Tibial artery (tissue), 4 donors: ENCODE measurements around the gene MAFB.

Experiments
- DNase-seq, 2 donors: peaks; one replicate each; pipeline ENCODE4 v3.0.0-alpha.2; 2019
- H3K27ac ChIP-seq, 2 donors: fragments of 200-600 bp; sonication (generic) in 1 of 2; 1 replicate in 1 of 2; 2 replicates in 1 of 2; pipeline ENCODE4 v1.5.1; 2018 to 2019; ENCODE audit warnings: mild to moderate bottlenecking in 1 of 2
- H3K27me3 ChIP-seq, 2 donors: fragments of 200-600 bp; sonication (generic) in 1 of 2; one replicate each; pipeline versions ENCODE4 v1.5.1 to v1.6.0; 2016 to 2019
- H3K36me3 ChIP-seq, 3 donors: fragments of 200-600 bp; sonication (generic) in 2 of 3; one replicate each; pipeline ENCODE4 v1.5.1; 2016 to 2019; ENCODE audit warnings: mild to moderate bottlenecking in 2 of 3
- H3K4me1 ChIP-seq, 4 donors: fragments of 200-600 bp; sonication (generic) in 2 of 4; 1 replicate in 3 of 4; 2 replicates in 1 of 4; pipeline ENCODE4 v1.5.1; 2016 to 2019
- H3K4me3 ChIP-seq, 2 donors: fragments of 200-600 bp; sonication (generic) in 1 of 2; 1 replicate in 1 of 2; 2 replicates in 1 of 2; pipeline ENCODE4 v1.5.1; 2018 to 2019; ENCODE audit warnings: mild to moderate bottlenecking in 2 of 2
- H3K9me3 ChIP-seq, 3 donors: fragments of 200-600 bp; sonication (generic) in 1 of 3; one replicate each; pipeline ENCODE4 v1.5.1; 2016 to 2019
- CTCF ChIP-seq, 2 experiments: fragments of 200-600 bp in 1 of 2; fragments of 450-650 bp in 1 of 2; IDR thresholded peaks; one replicate each; pipeline ENCODE4 v1.5.1; 2017 to 2019; ENCODE audit warnings: antibody characterized with exemption in 2 of 2, mild to moderate bottlenecking in 1 of 2, moderate library complexity in 1 of 2
- intact Hi-C: fragments of 100-400 bp; cut with DNase I; formaldehyde crosslinking; loops from one replicate; pipeline ENCODE4 v1.15.0; 2023; ENCODE audit warnings: low total_unique reads

MAFB gene

GRCh38 chr20:40683894-40684268 is 5.2 kb downstream of the MAFB start:
- H3K4me3 ChIP-seq = peak overlapping the region; percentile 49 to 50
- TF ChIP-seq CTCF (IDR thresholded peaks at IDR 0.05) = no peak
- peak overlapping the region; percentile 41 to 61 for H3K27ac ChIP-seq
- no peaks in the 10 kb centered on the region for H3K27me3 ChIP-seq
- intact Hi-C loops = loop anchor here (10.0 kb wide), 1 partner anchor 179 kb away; no protein-coding TSS in a partner anchor
- no peaks in the 10 kb centered on the region for H3K9me3 ChIP-seq
- DNase-seq = no peak
- no peaks in the 10 kb centered on the region for H3K36me3 ChIP-seq
- peaks cover 0 to 53% (median 26%) of the 10 kb centered on the region in 4 donors for H3K4me1 ChIP-seq

- no peaks in the 10 kb centered on the region for H3K36me3 ChIP-seq
- peaks cover 0 to 51% (median 26%) of the 10 kb centered on the region in 4 donors for H3K4me1 ChIP-seq
- H3K27ac ChIP-seq = peak overlapping the region; percentile 41 to 61
- intact Hi-C loops = loop anchor here (10.0 kb wide), 1 partner anchor 179 kb away; no protein-coding TSS in a partner anchor
- H3K9me3 ChIP-seq = no peaks in the 10 kb centered on the region
- DNase-seq = peak in 1 of 2 donors; percentile 80
- H3K27me3 ChIP-seq = no peaks in the 10 kb centered on the region
- peak overlapping the region; percentile 49 to 50 for H3K4me3 ChIP-seq
- no peak for TF ChIP-seq CTCF (IDR thresholded peaks at IDR 0.05)
These were observed 5.7 kb downstream of the MAFB start for GRCh38 chr20:40683221-40683893.

- Histone ChIP-seq H3K9me3 (no peaks in the 10 kb centered on the region), H3K27ac (peak overlapping the region; percentile 41 to 61), H3K4me1 (peaks cover 0 to 41% (median 22%) of the 10 kb centered on the region in 4 donors), H3K4me3 (peak overlapping the region; percentile 49 to 50), H3K36me3 (no peaks in the 10 kb centered on the region), H3K27me3 (no peaks in the 10 kb centered on the region)
- DNase-seq = peak in 1 of 2 donors; percentile 75
- intact Hi-C loops = loop anchor here (10.0 kb wide), 1 partner anchor 178 kb away; no protein-coding TSS in a partner anchor
- no peak for TF ChIP-seq CTCF (IDR thresholded peaks at IDR 0.05)
These were observed 6.7 kb downstream of the MAFB start for GRCh38 chr20:40682104-40682981.

- no peak for DNase-seq
- intact Hi-C loops = loop anchor here (10.0 kb wide), 1 partner anchor 177 kb away; no protein-coding TSS in a partner anchor
- Histone ChIP-seq H3K9me3 (no peaks in the 10 kb centered on the region), H3K36me3 (no peaks in the 10 kb centered on the region), H3K27me3 (no peaks in the 10 kb centered on the region), H3K4me3 (no peak overlapping the region), H3K27ac (peak overlapping the region in 1 of 2 donors; percentile 61), H3K4me1 (peaks cover 0 to 38% (median 19%) of the 10 kb centered on the region in 4 donors)
- TF ChIP-seq CTCF (IDR thresholded peaks at IDR 0.05) = no peak
These were observed 7.4 kb downstream of the MAFB start for GRCh38 chr20:40681684-40682083.

GRCh38 chr20:40681165-40681564 is 7.9 kb downstream of the MAFB start:
- H3K9me3 ChIP-seq = no peaks in the 10 kb centered on the region
- H3K36me3 ChIP-seq = no peaks in the 10 kb centered on the region
- no peak for DNase-seq
- H3K27me3 ChIP-seq = no peaks in the 10 kb centered on the region
- no peak overlapping the region for H3K27ac ChIP-seq
- peaks cover 0 to 38% (median 17%) of the 10 kb centered on the region in 4 donors for H3K4me1 ChIP-seq
- no peak for TF ChIP-seq CTCF (IDR thresholded peaks at IDR 0.05)
- intact Hi-C loops = loop anchor here (10.0 kb wide), 1 partner anchor 176 kb away; no protein-coding TSS in a partner anchor
- H3K4me3 ChIP-seq = no peak overlapping the region
